Activated CD4-positive, alpha-beta T cell treated with anti-CD3 and anti-CD28 coated beads, Interleukin-2, amount 50 U/mL, for 4 hours (primary cell): Measurements from ENCODE around the gene SAMSN1.

Experiments
- DNase-seq, 2 experiments: peaks; one replicate each; pipeline ENCODE4 v3.0.0-alpha.2; 2020

Gene SAMSN1

DNA sequence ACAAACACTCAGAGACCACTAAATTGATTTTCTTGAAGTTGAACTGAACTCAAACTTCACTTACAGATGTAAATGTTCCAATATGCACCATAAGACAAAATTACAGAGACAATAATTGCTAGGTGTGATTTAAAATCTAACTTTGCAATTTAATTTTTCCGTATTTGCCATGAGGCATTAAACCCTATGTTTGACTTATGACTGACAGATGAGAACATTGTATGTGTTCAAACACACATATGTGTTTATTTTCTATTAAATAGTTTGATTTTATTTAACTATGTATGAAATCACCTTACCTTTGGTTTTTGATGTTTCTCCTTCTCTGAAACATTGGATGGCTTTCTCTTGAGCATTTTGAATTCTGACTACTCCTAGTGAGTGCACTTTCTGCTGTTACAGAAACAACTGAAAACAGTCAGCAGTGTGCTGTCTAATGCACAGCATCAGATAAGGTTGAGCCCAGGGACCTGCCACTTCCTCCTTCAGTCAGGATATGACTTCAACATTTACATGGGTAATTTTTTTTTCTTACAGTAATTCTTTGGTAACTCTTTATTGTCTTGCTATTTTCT lies at the start of gene SAMSN1:
TSS of gene SAMSN1 (minus strand) at position 410 of the 575 bp plus-strand sequence. CDS start at position 356, 54 bp downstream.
- peak; percentile 53 to 64 for DNase-seq

DNA sequence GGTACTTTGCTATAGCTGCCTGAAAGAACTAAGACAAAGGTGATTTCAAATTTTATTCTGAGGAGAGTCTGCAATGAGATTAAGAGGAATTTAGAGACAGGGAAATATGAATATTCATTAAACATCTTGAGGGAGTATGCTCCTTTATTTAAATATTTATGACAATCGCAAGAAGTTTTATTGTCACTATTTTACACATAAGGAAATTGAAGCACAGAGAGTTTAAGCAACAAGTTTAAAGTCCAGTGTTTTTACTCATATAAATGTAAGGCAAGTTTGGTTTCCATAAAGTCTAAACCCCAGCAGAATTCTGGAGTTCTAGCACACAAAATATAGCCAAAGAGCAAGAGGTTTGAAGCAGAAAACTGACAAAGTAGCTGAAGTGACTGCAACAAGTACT lies 49.3 kb upstream of the SAMSN1 start:
- DNase-seq = no peak

DNA sequence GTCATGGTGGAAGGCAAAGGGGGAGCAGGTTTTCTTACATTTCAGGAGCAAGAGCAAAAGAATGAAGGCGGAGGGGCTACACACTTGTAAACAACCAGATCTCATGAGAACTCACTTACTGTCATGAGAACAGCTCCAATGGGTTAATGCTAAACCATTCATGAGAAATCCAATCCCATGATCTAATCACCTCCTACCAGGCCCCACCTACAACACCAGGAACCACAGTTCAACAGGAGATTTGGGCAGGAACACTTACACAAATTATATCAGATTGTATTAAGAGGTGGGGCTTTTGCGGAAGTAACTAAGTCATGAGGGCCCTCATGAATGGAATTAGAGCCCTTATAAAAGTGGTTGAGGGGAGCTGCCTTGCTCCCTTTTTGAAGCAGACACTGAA lies 48.9 kb upstream of the SAMSN1 start:
- no peak for DNase-seq

DNA sequence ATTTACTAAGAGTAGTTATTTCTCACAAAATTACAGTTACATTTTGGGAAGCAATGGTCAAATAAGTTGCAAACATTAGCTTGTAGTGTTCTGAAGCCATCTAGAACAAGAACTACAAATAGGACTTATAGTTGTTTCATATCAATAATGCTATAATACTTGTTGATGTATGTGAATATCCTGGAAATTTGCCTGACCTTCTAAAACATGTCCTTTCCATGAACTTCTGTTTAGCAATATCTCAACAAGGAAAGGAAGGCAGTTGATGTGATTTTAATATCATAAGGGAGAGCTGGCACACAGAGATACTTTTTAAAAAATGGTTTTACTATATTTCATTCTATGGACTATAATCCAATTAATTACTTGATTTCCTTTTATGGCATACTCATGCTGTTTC lies 47.1 kb upstream of the SAMSN1 start:
- no peak for DNase-seq

DNA sequence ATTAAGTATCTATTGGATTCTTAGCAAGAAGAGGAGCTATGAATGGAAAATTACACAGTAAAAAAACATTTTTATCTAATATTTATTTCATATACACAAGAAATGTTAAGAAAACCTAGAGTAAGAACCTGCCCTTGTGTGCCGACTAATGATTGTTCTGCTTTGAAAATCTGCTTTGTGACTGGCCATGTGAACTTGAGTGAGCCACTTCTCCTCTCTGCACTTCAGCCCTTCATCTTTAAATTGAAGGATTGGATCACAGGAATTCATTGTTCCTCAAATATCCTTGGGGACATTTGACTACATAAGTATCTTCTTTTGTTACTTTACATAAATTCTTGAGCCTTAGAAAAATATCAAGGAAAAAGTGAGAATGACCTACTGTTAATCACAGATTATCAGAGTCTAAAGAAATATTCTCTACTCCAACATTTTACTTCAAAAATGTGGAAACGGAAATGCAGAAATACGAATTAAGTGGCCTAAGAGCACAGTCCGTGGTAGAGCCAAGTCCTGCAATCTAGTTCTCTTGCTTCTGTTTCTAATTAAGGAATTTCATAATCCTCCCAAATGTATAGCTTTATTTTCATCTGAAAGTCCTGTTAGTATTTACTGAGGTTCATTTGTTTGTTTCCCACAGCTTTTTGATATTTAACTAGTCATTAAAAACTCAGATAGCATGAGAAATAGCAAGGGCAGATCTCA lies 46.3 kb upstream of the SAMSN1 start:
- DNase-seq = no peak

DNA sequence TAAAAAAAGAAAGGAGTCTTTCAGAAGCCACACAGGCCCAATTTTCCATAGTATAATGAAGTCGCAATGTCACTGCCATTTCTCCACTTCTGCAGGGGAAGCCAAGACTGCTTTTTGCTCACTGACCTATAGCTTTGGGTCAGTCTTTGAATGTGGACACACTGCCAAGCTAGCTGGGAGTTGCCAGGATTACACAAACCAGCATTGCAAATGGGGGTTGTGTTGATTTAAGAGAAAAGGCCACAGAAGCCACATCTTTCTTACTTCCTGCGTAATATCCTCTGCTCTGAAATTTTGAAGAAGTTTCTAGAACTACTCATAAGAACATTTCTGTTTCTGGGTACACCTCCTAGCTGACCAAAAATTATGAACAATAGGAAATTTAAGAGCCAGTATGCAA lies 45.8 kb upstream of the SAMSN1 start:
- DNase-seq = no peak

DNA sequence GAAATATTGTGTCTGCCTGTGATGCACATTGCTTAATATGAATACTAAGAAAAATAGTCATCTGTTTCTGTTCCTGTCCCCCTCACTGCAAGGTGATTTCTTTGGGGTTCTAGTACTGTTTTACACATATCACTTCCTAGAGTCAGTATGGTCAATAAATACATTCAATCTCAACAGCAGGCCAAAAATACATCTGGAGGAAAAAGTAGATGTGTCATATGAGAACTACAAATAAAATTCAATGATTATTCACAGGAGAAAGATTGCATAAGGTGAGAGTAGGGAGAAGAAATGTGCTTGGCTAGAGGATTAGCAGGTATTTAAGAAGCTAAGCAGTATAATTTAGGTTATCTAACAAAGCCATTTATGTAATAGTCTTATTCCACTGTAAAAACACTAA lies 45.3 kb upstream of the SAMSN1 start:
- DNase-seq = no peak

DNA sequence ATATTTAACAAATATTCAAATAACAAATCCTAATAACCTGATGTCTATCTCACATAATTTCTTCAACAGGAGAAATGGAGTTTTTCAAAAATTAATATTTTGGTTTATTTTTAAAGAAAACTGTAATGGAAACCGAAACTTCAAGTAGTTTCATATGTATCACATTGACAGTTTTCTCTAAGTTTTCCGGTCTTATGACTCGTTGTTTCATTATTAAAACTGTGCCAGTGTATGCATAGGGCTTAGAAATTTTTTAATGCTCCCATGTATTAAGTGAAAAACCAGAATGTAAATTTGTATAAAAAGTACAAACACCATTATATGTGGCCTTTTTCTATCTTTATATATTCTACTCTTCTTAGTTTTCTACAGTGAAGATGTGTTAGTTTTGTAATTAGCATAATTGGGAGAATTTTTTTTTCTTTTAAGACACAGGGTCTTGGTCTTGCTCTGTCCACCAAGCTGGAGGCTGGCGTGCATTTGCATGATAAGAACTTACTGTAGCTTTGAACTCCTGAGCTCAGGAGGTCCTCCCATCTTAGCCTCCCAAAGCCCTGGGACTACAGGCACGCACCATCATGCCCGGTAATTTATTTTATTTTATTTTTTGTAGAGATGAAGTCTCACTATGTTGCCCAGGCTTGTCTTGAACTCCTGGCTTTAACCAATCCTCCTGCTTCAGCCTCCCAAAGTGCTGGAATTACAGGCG lies 43.9 kb upstream of the SAMSN1 start:
- no peak for DNase-seq

DNA sequence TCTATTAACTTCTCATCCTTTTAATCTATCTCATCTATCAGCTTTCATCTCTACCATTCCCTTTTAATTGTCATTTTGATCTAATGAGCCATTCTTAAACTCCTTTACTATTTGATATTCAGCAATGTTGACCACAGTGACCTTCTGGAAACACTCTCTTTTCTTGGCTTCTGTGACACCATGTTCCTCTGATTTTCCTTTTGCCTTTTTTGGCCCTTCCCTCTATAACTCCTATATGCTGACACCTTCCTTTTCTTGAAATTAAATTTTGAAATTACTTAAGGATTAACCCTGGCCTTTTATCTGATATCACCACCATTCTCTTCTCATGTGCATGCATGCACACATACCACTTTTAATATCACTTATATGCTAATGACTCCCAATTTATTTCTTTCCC lies 41.2 kb upstream of the SAMSN1 start:
- no peak for DNase-seq

DNA sequence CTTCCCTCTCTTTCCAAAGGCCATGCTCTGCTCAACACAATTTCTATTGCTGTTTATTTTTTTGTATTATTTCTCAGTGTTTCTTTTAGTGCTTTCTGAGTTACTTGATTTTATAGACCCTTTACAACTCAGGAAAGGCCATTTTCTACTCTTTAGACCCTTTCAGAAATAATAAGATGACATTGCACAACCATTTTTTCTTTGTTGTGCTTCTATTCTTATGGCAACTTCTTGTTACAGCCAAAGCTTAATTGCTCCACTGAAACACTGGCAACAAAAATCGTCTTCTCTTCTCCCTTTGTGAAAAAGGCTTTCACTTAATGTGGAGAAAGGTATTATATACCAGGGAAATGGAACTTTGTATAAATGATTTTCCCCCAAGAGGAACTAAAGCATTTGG lies 39.0 kb upstream of the SAMSN1 start:
- DNase-seq = no peak

DNA sequence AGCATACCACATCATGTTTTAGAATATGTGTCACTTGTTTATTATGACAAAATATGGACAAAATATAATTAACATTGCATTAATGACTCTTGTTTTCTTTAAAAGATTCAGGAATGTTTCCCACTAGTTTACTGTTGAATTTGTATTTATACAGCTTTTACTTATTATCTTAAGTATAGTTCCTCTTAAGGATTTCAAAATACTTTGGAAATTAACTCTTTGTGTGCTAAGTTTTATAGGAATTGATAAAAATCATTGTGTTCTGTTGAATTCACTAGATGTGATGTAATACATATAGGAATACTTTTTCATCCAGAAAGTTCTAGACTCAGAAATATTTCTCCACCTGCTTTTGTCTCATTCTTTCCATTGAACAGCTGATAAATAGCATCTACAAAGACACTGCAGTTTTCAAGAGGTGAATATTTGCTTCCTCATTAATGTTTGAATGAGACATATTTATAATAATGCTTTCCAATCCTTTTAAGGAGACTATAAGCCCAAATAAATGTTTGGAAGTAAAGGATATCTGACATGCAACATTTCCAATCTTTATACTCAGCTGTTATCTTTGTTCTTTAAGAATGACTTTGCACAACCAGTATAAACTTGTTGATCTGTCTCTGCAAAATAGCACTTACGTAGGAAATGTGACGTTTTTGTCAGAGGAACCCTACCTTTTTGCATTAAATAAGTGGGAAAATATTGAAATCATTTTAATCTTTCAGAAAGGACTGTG lies 38.4 kb upstream of the SAMSN1 start:
- no peak for DNase-seq

DNA sequence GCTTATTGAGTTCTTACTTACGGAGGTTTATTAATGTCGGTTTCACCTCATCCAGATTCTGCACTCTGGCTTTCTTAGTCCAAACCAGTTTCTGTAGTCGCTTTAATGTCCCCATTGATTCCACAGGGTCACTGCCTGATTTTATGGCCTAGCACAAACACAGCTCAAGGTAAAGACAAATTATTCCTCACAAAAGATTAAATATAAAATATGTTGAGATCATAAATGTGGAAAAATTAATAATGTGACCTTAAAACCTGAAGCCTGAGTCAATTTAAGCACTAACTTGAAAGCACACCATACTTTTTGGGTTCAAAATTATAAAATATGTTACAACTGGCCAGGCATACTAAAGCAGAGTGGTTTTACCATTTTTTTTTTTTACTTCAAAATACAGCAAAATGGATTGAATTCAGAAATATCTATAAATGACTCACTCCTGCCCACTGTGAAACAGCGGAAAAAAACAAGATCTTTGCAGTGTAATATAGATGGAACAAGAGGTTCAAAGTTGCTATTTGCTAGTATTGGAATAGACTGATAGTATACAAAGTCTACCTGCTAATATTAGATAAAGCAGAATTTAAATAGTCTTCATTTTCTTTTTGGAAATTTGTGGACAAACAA lies 37.6 kb upstream of the SAMSN1 start:
- DNase-seq = no peak

DNA sequence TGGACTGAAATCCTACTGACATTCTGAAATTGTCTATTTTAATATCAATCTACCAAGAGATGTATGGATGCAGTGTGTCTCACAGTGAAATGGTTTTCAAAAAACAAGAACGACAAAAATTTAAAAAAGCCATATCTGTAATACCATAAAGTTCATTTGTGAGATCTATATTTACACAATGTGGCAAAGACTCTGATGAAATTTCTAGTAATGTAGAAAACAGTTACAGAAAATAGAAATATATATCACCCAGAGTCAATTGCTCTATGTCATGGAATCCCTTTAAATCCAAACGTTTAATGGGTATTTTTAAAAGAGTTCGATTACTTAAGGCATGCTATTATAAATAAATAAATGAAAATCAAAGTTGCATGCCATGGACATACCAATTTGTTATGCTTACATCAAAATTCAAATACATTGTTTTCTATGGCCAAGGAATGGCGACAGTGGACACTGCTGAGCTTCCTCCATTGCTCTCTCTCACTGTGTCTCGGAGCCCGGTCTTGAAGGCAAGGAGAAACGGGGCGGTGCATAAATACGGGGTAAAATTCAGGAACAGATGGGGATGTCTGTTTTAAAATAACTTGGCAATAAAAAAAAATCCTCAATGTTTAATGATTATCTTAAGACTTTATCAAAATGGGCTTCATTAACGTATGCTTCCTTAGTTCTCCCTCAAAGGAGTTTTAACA lies 37.0 kb upstream of the SAMSN1 start:
- DNase-seq = no peak

DNA sequence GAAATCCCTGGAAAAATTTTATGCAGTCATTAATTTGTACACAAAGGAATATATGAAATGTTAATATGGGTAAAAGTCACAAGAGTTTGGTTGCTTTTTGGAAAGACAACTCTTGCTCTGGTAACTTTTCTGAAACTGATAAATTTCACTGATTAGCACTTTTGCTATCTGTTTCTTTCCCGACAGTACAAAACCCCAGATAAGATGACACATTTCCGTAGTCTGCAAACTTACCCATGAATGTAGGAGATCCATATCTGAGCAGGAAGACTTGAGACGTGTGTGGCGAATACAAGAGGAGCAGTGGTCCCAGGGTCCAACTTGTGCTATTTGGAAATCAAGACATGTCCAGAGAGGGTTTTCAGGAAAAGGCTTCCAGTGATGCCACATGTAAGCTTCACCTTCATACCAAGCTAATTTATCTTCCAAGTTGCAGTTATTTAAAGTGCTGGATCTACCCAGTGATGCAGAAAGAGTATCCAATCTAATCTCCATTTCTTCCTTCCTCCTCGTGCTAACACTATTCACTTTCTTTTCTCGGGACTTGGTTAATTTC lies 35.9 kb upstream of the SAMSN1 start:
- DNase-seq = no peak

DNA sequence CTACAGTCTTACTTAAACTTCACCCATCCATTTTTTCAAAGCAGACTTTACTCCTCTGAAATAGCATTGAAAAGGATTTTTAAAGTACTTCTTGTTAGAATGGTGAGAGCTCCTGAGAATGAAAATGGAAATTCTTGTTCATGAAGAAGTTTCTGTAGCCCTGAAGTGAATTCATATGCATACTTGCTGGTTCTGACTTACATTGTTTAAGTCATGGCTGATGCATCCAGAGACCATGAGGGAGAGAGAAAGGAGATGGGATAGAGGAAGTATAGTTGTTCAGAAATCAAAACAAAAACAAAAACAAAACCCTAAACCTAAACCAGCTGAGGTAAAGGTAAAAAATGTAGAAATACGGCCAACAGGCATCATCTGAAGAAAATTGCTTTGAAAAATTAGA lies 27.1 kb upstream of the SAMSN1 start:
- DNase-seq = no peak

DNA sequence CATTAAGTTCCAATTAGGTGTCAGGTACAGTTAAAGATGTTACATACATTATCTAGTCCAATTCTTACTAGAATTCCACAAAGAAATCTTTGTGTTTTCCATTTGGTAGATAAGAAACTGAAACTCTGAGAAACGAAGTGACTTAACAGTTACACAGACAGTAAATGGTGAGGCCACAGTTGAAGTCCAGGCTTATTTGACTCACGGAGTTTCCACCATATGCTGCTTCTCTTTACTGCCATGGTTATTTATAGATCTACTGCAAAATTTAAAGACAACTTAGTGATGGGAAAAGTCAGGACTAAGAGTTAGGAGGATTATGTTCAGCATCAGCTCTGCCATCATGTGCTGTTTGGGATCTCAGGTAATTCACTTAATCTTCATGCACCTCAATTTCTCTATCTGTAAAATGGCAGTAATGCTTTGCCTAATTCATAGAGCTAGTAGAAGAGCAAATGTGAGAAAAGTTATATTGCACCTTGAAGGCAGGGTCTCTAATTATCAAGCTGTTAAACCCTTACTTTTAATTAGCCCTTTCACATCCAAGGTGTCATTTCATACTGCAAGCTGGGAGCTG lies 26.2 kb upstream of the SAMSN1 start:
- no peak for DNase-seq

DNA sequence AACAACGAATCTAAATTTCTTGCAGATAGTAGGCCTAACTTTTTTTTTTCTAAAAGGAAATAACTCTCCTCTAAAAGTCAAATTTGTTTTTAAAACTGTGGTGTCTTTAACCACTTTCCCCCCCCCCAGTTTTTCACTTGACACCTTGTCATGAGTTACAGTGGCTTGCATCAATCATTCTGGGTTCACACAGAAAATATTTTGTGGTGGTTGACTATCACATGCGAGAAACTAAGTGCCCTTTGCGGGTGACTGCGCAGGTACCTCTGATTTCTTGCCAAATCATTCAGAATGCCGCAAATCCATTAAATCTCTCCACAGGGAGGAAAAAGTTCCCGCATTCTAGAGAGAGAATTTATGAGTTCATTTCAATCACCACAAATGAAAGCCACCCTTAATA lies 23.8 kb upstream of the SAMSN1 start:
- no peak for DNase-seq

DNA sequence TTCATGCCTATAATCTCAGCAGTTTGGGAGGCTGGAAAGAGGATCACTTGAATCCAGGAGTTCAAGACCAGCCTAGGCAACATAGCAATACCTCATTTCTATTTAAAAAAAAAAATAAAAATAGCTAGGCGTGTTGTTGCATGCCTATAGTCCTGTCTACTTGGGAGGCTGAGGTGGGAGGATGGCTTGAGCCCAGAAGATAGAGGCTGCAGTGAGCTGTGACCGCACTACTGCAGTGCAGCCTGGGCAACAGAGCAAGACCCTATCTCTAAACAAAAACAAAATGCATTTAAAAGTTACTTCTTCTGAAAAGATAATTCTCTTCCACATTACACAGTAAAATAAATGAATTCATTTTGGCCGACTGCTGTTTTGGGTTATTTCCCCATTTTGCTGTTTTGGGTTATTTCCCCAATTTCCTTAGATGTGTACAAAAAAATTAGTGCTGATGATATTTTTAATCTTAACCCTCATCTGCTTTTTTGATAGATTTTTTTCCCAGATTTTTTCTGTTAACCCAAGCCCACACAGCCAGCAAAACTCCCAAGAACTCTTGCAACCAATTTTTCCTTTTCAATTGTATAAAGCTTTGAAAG lies 23.0 kb upstream of the SAMSN1 start:
- no peak for DNase-seq

DNA sequence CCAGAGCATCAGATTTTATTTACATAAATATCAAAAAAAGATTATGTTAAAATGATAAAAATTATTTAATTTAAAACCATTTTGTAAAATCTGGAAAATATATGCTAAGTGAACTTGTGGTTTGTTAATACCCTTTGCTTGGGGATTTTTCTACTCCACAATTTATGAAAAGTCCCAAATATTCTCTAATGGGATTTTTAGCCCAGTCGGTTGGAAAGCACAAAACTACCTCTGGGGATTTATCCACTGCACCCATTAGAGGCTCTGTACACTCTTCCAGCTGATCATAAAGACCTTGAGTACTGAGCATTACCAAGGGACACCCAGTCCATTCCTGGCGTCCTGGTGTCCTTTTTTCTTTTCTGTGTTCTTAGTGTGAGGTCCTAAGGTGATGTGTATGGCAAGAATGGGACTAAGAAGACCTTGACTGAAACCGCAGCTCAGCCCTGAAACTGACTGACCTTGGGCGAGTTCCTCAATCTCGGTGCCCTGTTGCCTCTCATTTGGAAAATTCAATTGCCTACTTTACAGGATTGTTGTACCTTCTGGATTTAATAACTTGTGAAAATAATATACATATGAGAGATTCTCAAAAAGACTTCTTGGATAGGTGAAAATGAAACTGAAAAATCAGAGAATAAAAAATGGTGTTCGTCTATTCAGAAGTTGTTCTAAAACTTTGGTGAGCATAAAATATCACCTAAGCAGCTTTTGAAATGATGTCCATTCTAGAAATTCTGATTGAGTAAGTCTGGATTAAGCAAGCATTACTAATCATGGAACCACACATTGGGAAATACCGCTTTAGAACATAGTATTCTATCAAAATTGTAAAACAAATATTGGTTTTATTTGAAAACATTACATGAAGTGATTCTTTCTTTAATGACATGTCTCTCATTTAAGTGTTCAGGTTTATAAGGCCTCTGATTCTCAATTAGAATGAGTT lies 21.5 kb upstream of the SAMSN1 start:
- no peak for DNase-seq

DNA sequence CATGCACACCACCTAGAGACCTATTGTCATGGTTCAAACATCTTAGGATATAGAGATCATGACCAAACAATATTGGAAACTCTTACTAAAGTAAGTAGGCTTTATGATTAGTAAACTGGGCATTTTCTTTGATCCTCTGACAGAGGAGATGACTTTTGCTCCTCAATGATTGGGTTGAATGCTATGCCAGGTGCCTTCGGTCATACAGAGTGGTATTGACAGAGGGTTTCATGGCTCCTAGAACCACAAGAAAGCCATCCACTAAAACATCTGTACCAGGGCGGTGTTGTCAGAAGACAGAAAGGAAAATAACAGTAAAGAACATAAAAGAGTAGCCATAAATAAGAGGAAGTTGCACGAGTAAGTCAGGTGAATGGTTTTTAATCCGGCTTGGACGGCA lies 20.8 kb upstream of the SAMSN1 start:
- DNase-seq = no peak
